ENCODE results near the gene SPOCK1. TPM values are rescaled to one million over a fixed set of nuclear protein-coding genes. Genes with fewer than 3 reads are reported as not detected.

SPOCK1 gene
- polyA plus RNA-seq, 1 experiment, result 76.0 TPM

DNA sequence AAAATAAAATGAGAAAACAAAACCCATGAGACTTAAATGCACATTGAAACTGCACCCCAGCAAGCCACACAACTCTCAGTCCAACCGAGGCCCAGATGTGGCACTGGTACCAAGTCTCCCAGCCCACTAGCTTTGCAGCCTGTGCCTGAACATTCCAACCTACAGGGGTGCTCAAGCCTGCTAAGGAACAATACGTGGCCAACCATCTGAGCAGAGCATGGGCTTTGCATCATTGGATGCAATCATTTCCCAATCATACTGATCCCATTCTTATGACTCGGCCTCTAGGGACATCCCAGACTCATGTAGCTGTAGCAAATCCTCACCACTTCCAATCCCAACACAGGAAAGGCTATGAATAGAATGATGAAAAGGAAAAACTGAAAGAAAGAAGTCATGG, 297.2 kb downstream of the SPOCK1 start:
- TF ChIP-seq, protein P1, sequence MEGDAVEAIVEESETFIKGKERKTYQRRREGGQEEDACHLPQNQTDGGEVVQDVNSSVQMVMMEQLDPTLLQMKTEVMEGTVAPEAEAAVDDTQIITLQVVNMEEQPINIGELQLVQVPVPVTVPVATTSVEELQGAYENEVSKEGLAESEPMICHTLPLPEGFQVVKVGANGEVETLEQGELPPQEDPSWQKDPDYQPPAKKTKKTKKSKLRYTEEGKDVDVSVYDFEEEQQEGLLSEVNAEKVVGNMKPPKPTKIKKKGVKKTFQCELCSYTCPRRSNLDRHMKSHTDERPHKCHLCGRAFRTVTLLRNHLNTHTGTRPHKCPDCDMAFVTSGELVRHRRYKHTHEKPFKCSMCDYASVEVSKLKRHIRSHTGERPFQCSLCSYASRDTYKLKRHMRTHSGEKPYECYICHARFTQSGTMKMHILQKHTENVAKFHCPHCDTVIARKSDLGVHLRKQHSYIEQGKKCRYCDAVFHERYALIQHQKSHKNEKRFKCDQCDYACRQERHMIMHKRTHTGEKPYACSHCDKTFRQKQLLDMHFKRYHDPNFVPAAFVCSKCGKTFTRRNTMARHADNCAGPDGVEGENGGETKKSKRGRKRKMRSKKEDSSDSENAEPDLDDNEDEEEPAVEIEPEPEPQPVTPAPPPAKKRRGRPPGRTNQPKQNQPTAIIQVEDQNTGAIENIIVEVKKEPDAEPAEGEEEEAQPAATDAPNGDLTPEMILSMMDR (IDR thresholded peaks at IDR 0.05; ENCODE audit: low read depth, low read length), result peak; percentile 30; the same call in 1 of the 2 replicates
- CTCF ChIA-PET, result interaction anchor here (0.6 to 1.3 kb wide), 4 partner anchors 10 to 118 kb away, joined by 3 to 5 read pairs (median 4); no protein-coding TSS in a partner anchor
- Histone ChIP-seq H3K9me3 (ENCODE audit: control insufficient read depth, insufficient read depth, low read length) (no peaks in the 10 kb centered on the region), H3K27me3 (ENCODE audit: control insufficient read depth, insufficient read depth, low read length) (no peaks in the 10 kb centered on the region), H3K27ac (ENCODE audit: low read depth, low read length) (no peak overlapping the region), H3K4me3 (ENCODE audit: low read depth, low read length) (no peak overlapping the region)
- POLR2A ChIA-PET, result no interaction called here
- DNase-seq (ENCODE audit: low read depth, low spot score), result no peak

DNA sequence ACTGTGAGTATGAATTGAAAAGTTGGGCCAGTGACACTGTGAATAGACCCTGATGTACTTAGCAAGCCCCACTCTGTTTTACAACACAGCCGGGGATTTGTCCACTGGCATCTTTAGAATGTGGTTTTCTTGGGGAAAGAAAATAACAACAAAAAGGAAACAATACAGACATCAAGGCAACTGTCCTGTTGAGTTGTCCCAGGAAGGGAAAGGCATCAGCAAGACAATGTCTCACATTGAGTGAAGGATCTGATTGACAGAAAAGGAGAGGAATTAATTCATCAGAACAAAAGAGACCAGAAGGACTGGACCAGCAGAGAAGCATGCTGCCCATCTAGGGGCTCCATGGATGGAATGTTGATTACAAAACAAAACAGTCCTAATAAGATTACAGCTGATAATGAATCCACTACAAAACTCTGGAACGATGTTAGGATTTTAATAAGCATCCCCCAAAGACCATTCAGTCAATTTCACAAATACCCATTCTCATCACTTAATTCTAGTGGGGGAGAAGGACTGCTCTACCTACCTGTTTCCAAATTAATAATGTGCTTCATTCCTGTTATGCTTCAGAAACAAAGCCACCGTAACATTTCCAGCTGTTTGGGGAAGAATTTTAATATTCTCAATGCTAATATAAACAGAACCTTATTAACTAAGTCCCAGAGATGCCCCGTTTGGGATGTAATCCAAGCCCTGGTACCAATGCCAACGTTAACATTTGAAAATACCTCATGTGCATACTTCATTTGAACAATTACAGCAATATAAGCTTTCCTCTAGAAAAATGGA, 298.0 kb downstream of the SPOCK1 start:
- POLR2A ChIA-PET, result no interaction called here
- no peak for DNase-seq (ENCODE audit: low read depth, low spot score)
- CTCF ChIA-PET, result interaction anchor here (0.6 to 1.3 kb wide), 4 partner anchors 10 to 119 kb away, joined by 3 to 5 read pairs (median 4); no protein-coding TSS in a partner anchor
- Histone ChIP-seq H3K27me3 (ENCODE audit: control insufficient read depth, insufficient read depth, low read length) (no peaks in the 10 kb centered on the region), H3K9me3 (ENCODE audit: control insufficient read depth, insufficient read depth, low read length) (no peaks in the 10 kb centered on the region), H3K4me3 (ENCODE audit: low read depth, low read length) (no peak overlapping the region), H3K27ac (ENCODE audit: low read depth, low read length) (no peak overlapping the region)
- TF ChIP-seq, protein P1 (IDR thresholded peaks at IDR 0.05; ENCODE audit: low read depth, low read length), result no peak

DNA sequence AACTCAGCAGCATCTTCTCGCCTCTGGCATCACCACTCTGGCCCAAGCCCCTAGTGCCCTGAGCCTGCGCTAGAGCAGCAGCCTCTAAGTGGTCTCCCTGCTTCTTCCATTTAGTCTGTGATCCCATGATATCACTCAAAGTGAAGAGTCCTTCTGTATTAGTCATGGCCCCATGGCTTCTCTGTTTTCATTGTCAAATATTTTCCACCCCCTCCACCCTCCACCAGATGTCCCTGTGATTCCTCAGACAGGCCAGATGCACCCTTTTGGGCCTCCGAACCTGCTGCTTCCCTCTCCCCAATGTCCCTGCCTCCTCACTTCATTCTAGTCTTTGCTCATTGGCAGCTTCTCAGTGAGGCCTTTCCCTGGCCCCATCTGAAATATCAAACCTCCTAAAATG, 299.2 kb downstream of the SPOCK1 start:
- peak overlapping the region; percentile 39 for H3K27ac ChIP-seq (ENCODE audit: low read depth, low read length)

DNA sequence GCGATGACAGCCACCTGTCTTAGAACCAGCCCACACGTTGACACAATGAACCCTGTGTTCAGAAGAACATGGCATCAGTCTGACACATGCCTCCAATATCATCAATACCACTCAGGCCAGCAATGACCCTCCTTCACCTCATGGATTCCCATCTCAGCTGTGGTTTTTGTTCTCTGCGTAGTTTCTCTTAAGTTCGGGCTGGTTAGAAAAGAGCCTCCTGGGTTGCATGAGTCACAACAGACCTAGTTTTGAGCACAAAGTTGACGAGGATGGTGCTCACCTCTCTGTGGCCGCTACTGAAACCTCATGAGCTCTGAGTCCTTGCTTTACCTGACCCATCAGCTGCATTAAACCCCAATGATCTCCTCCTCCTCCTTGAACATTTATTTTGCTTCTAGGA, 299.9 kb downstream of the SPOCK1 start:
- no peak overlapping the region for H3K4me3 ChIP-seq (ENCODE audit: low read depth, low read length)
- DNase-seq (ENCODE audit: low read depth, low spot score), result no peak
- peak overlapping the region; percentile 39 for H3K27ac ChIP-seq (ENCODE audit: low read depth, low read length)
- CTCF ChIA-PET, result interaction anchor here (1.0 kb wide), 1 partner anchor 121 kb away, joined by 4 read pairs; no protein-coding TSS in a partner anchor
- POLR2A ChIA-PET, result no interaction called here
- H3K9me3 ChIP-seq (ENCODE audit: control insufficient read depth, insufficient read depth, low read length), result no peaks in the 10 kb centered on the region
- TF ChIP-seq, protein P1 (IDR thresholded peaks at IDR 0.05; ENCODE audit: low read depth, low read length), result no peak
- H3K27me3 ChIP-seq (ENCODE audit: control insufficient read depth, insufficient read depth, low read length), result no peaks in the 10 kb centered on the region

More for the DNA sequence above, 299.2 kb downstream of the SPOCK1 start:
- TF ChIP-seq, protein P1 (IDR thresholded peaks at IDR 0.05; ENCODE audit: low read depth, low read length), result no peak
- ChIA-PET POLR2A (no interaction called here), CTCF (no interaction called here)
- Histone ChIP-seq H3K4me3 (ENCODE audit: low read depth, low read length) (no peak overlapping the region), H3K27me3 (ENCODE audit: control insufficient read depth, insufficient read depth, low read length) (no peaks in the 10 kb centered on the region), H3K9me3 (ENCODE audit: control insufficient read depth, insufficient read depth, low read length) (no peaks in the 10 kb centered on the region)
- no peak for DNase-seq (ENCODE audit: low read depth, low spot score)

DNA sequence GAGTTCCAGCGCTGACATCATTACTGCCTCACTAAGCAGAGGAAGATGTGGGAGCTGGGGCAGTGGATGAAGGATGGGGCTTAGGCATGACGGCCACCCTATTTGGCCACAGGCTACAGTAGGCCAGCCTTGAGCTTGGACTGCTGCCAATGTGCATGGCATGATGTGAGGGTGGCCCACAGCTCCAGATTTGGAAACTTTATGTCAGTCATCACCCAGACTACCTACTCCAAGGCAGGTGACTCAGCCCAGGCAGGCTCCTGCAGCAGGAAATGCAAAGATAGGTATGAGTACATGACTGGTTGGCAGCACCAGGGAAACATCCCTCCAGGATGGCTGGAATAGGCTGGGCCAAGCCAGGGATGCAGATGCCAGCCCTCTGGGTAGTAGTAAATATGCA, 303.6 kb downstream of the SPOCK1 start:
- POLR2A ChIA-PET, result no interaction called here
- H3K4me3 ChIP-seq (ENCODE audit: low read depth, low read length), result no peak overlapping the region
- TF ChIP-seq, protein P1 (IDR thresholded peaks at IDR 0.05; ENCODE audit: low read depth, low read length), result no peak
- no peaks in the 10 kb centered on the region for H3K9me3 ChIP-seq (ENCODE audit: control insufficient read depth, insufficient read depth, low read length)
- no peaks in the 10 kb centered on the region for H3K27me3 ChIP-seq (ENCODE audit: control insufficient read depth, insufficient read depth, low read length)
- DNase-seq (ENCODE audit: low read depth, low spot score), result no peak
- CTCF ChIA-PET, result no interaction called here
- no peak overlapping the region for H3K27ac ChIP-seq (ENCODE audit: low read depth, low read length)

Data from AG04450 (cell line).